HepG2 (cell line): ENCODE results near the gene PIWIL4. TPM values are rescaled to one million over a fixed set of nuclear protein-coding genes. Genes with fewer than 3 reads are reported as not detected.

Experiments
- ATAC-seq: fragments of 200-7000 bp; cut with Tn5 transposase; 3 replicates; pipeline ENCODE4 v1.9.1; 2020; ENCODE audit warnings: mild to moderate bottlenecking, moderate library complexity
- BruUV-seq: library from RNA; stranded (reverse); fragments of 400-500 nt; replicated peaks from 2 replicates; lab custom pipeline; 2021; lab: Mats Ljungman, UMichigan
- CTCF ChIA-PET: fragments of 300-600 bp; formaldehyde crosslinking; extraction: SDS; loops from one replicate; lab custom pipeline; 2021; ENCODE audit warnings: low total read pairs, inconsistent platforms, low intra/inter-chr PET ratio; lab: Yijun Ruan, JAX
- POLR2A ChIA-PET: fragments of 350-600 bp; sonication (Branson Sonifier 250); formaldehyde crosslinking; loops from one replicate; lab custom pipeline; 2020; ENCODE audit warnings: antibody characterized with exemption, inconsistent platforms; lab: Yijun Ruan, JAX
- DNase-seq: peaks from one replicate; pipeline ENCODE4 v3.0.0-alpha.2; 2015; ENCODE audit warnings: low spot score
- FAIRE-seq: peaks from 3 replicates; lab custom pipeline; 2011; peaks lifted over from hg19 to GRCh38; lab: Jason Lieb, UNC
- H2AFZ ChIP-seq: one replicate; pipeline ENCODE4 v1.6.1; 2011; ENCODE audit warnings: low read length, inconsistent platforms
- H3K27ac ChIP-seq: fragments of 300-600 bp; 3 replicates; pipeline ENCODE4 v1.8.0; 2011; ENCODE audit warnings: mixed run types, mild to moderate bottlenecking, mixed read lengths, low read length, inconsistent platforms; ENCODE audit not compliant: insufficient read depth; ENCODE audit errors: extremely low read length
- H3K27me3 ChIP-seq, 2 experiments: fragments of 200-600 bp in 1 of 2; 2 replicates in 1 of 2; 3 replicates in 1 of 2; pipeline versions ENCODE4 v1.6.0 to v1.8.0; 2011; ENCODE audit warnings: low read length in 2 of 2, mild to moderate bottlenecking in 2 of 2, moderate library complexity in 2 of 2, inconsistent platforms in 1 of 2; ENCODE audit not compliant: insufficient read depth in 2 of 2, control insufficient read depth in 1 of 2
- H3K36me3 ChIP-seq, 2 experiments: fragments of 200-600 bp in 1 of 2; replicated peaks in 1 of 2; 2 replicates in 1 of 2; 3 replicates in 1 of 2; pipeline versions ENCODE4 v1.5.1 to v1.8.0; 2011; ENCODE audit warnings: low read length in 2 of 2, inconsistent platforms in 1 of 2; ENCODE audit not compliant: insufficient read depth in 2 of 2, control insufficient read depth in 1 of 2
- H3K4me1 ChIP-seq: 2 replicates; pipeline ENCODE4 v1.5.1; 2012; ENCODE audit warnings: low read length, inconsistent platforms; ENCODE audit not compliant: insufficient read depth
- H3K4me2 ChIP-seq: 2 replicates; pipeline ENCODE4 v1.6.0; 2011; ENCODE audit warnings: low read depth, low read length, inconsistent platforms
- H3K4me3 ChIP-seq, 3 experiments: fragments of 200-600 bp in 1 of 3; sonication (generic), shearing (Covaris generic) in 1 of 3; replicated peaks in 1 of 3; 2 replicates each; pipeline ENCODE4 v1.5.1; 2011 to 2016; ENCODE audit warnings: low read length in 3 of 3, inconsistent platforms in 2 of 3, low read depth in 2 of 3, mild to moderate bottlenecking in 2 of 3, control low read depth in 1 of 3, mixed read lengths in 1 of 3; ENCODE audit not compliant: insufficient read depth in 1 of 3
- H3K79me2 ChIP-seq: one replicate; pipeline ENCODE4 v1.6.1; 2011; ENCODE audit warnings: low read length, inconsistent platforms; ENCODE audit not compliant: insufficient read depth
- H3K9ac ChIP-seq: 2 replicates; pipeline ENCODE4 v1.6.0; 2011; ENCODE audit warnings: mild to moderate bottlenecking, low read depth, low read length, inconsistent platforms; ENCODE audit not compliant: insufficient read depth
- H3K9me3 ChIP-seq: 2 replicates; pipeline ENCODE4 v1.5.1; 2012; ENCODE audit warnings: mild to moderate bottlenecking, low read length
- H4K20me1 ChIP-seq: 2 replicates; pipeline ENCODE4 v1.6.0; 2011; ENCODE audit warnings: inconsistent platforms, mild to moderate bottlenecking, low read length, moderate library complexity; ENCODE audit not compliant: insufficient read depth
- ATF3 ChIP-seq: sonication (generic); formaldehyde crosslinking; IDR thresholded peaks from 2 replicates; pipeline ENCODE4 v1.4.0; 2020; ENCODE audit warnings: missing genetic modification reagents
- KDM6A ChIP-seq: IDR thresholded peaks from 2 replicates; pipeline ENCODE4 v1.6.1; 2016; ENCODE audit warnings: low read depth
- KLF11 ChIP-seq: IDR thresholded peaks from 2 replicates; pipeline ENCODE4 v1.6.1; 2016; ENCODE audit warnings: missing compliant biosample characterization
- MLLT10 ChIP-seq: sonication (generic); formaldehyde crosslinking; IDR thresholded peaks from 2 replicates; pipeline ENCODE4 v1.4.0; 2020; ENCODE audit warnings: missing genetic modification reagents
- PHB2 ChIP-seq: fragments of 450-650 bp; IDR thresholded peaks from 2 replicates; pipeline ENCODE4 v1.6.1; 2018; ENCODE audit not compliant: partially characterized antibody
- PITX1 ChIP-seq: sonication (generic); formaldehyde crosslinking; IDR thresholded peaks from 2 replicates; pipeline ENCODE4 v1.5.1; 2020; ENCODE audit warnings: mild to moderate bottlenecking, missing genetic modification reagents
- SKIL ChIP-seq: sonication (generic); formaldehyde crosslinking; IDR thresholded peaks from 2 replicates; pipeline ENCODE4 v1.8.0; 2022; ENCODE audit warnings: missing genetic modification reagents, mild to moderate bottlenecking, moderate library complexity, borderline replicate concordance
- TBP ChIP-seq: sonication (generic); formaldehyde crosslinking; IDR thresholded peaks from 2 replicates; pipeline ENCODE4 v1.5.0; 2020; ENCODE audit warnings: missing genetic modification reagents
- ZNF460 ChIP-seq: sonication (generic); formaldehyde crosslinking; IDR thresholded peaks from 2 replicates; pipeline ENCODE4 v1.5.1; 2020; ENCODE audit warnings: missing genetic modification reagents, mild to moderate bottlenecking, borderline replicate concordance
- ZNF598 ChIP-seq: sonication (generic); formaldehyde crosslinking; IDR thresholded peaks from 2 replicates; pipeline ENCODE4 v1.5.1; 2020; ENCODE audit warnings: mild to moderate bottlenecking, missing genetic modification reagents, borderline replicate concordance
- ZSCAN12 ChIP-seq: sonication (generic); formaldehyde crosslinking; IDR thresholded peaks from 2 replicates; pipeline ENCODE4 v1.9.0; 2021; ENCODE audit warnings: mild to moderate bottlenecking, missing genetic modification reagents
- ZSCAN21 ChIP-seq: sonication (generic); formaldehyde crosslinking; IDR thresholded peaks from 2 replicates; pipeline ENCODE4 v1.8.0; 2022; ENCODE audit warnings: mild to moderate bottlenecking, missing genetic modification reagents, moderate library complexity, borderline replicate concordance
- WGBS: methylation state at CpG from one replicate; pipeline ENCODE4 v1.1.6; 2017; ENCODE audit warnings: low lambda C conversion rate; 5-methylcytosine and 5-hydroxymethylcytosine counted together
- in situ Hi-C: cut with HindIII; loops from 2 replicates; pipeline ENCODE4 v1.10.0; 2017; ENCODE audit warnings: low pct_unique_long_range_greater_than_20kb; ENCODE audit not compliant: extremely low pct_ligation_motif_present
- intact Hi-C: fragments of 100-400 bp; cut with micrococcal nuclease; formaldehyde crosslinking; loops from one replicate; pipeline ENCODE4 v1.10.0; 2022; ENCODE audit not compliant: unreplicated experiment
- polyA plus RNA-seq, 8 experiments: library from polyadenylated mRNA; depleted of rRNA in 3 of 8; stranded (reverse) in 7 of 8; unstranded in 1 of 8; fragments of >200 nt; fragmentation: Illumina TruSeq in 4 of 8; extraction: Trizol in 4 of 8; gene quantifications; 2 replicates each; pipeline versions ENCODE4 v1.2.1 to v1.2.3, GENCODE V29; 2011 to 2016; ENCODE audit warnings: low read depth in 4 of 8, missing spikeins in 1 of 8, mixed read lengths in 1 of 8; ENCODE audit not compliant: insufficient read depth in 1 of 8
- total RNA-seq, 5 experiments: library from RNA; depleted of rRNA; stranded (reverse); fragments of >200 nt; fragmentation: Illumina TruSeq; extraction: Trizol; gene quantifications; 2 replicates each; pipeline ENCODE4 v1.2.3, GENCODE V29; 2016; ENCODE audit warnings: low read depth in 1 of 5
- TF ChIP-seq, protein P1 (sequence below): sonication (generic); formaldehyde crosslinking; IDR thresholded peaks from 2 replicates; pipeline ENCODE4 v1.5.0; 2020; ENCODE audit warnings: missing genetic modification reagents
- TF ChIP-seq, protein P2 (sequence below): sonication (generic); formaldehyde crosslinking; IDR thresholded peaks from 2 replicates; pipeline ENCODE4 v1.4.0; 2020; ENCODE audit warnings: mild to moderate bottlenecking, missing genetic modification reagents, borderline replicate concordance
- TF ChIP-seq, protein P3 (sequence below): sonication (generic); formaldehyde crosslinking; IDR thresholded peaks from 2 replicates; pipeline ENCODE4 v1.5.1; 2020; ENCODE audit warnings: mild to moderate bottlenecking, missing genetic modification reagents

The PIWIL4 gene
- total and polyA plus RNA-seq, 2 of the 13 experiments (the other 11 are each of a cell fraction or from before 2014, with no cell fraction given): 0.08 TPM; not detected in 1

DNA sequence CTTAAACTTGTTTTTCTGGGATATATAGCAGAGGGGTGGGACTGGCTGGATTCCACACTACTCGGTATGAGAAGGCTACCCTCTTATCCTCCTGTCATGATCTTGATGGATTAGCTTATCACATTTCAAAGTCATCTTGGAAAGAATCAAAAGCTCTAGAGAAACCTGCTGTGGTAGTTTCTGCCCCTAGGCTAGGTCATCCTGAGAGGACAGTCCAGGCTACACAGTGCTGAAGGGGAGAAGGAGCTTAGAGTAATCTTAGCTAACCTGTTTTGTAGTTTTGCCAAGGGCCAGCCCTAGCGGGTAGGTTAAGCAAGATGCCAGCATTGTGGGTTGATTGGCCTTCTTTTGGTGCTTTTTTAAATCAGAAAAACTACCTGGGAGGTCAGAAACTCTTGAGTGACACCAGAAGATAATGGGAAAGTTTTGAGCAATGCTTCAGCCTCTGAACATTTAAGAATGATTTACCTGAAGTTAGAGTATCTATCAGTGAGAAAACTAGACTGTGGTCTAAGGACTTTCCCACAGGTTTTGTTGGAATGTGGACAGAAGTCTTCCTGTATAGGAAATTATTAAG lies 21.3 kb downstream of the PIWIL4 start:
- ATAC-seq: no peak
- Histone ChIP-seq H3K4me3 (no peak overlapping the region), H3K9ac (no peak overlapping the region), H4K20me1 (no peaks in the 10 kb centered on the region), H3K36me3 (no peaks in the 10 kb centered on the region), H3K79me2 (no peaks in the 10 kb centered on the region), H3K4me1 (no peaks in the 10 kb centered on the region), H3K27me3 (peaks cover 1 to 7% of the 10 kb centered on the region in 2 experiments; a peak in 2 of 5 replicates), H3K4me2 (no peak overlapping the region), H2AFZ (no peak overlapping the region), H3K9me3 (no peaks in the 10 kb centered on the region), H3K27ac (no peak overlapping the region)
- BruUV-seq: no TSS peak
- intact Hi-C loops: no loop called here
- POLR2A ChIA-PET: no interaction called here
- in situ Hi-C loops: no loop called here
- CTCF ChIA-PET: no interaction called here
- no peak for FAIRE-seq
- DNase-seq: no peak
- WGBS: 4% methylated on average over 2 of the region's 2 CpGs
- no peak for TF ChIP-seq PHB2
- TF ChIP-seq KLF11: no peak
- TF ChIP-seq ZNF598: no peak
- TF ChIP-seq ZSCAN21 (CRISPR knock-in tag): no peak
- TF ChIP-seq ZNF460 (CRISPR knock-in tag): no peak
- TF ChIP-seq, protein P1, sequence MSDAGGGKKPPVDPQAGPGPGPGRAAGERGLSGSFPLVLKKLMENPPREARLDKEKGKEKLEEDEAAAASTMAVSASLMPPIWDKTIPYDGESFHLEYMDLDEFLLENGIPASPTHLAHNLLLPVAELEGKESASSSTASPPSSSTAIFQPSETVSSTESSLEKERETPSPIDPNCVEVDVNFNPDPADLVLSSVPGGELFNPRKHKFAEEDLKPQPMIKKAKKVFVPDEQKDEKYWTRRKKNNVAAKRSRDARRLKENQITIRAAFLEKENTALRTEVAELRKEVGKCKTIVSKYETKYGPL: no peak
- TF ChIP-seq ATF3: no peak
- TF ChIP-seq ZSCAN12 (CRISPR knock-in tag): no peak
- TF ChIP-seq KDM6A (CRISPR knock-in tag): no peak
- TF ChIP-seq SKIL (CRISPR knock-in tag): no peak
- TF ChIP-seq, protein P2, sequence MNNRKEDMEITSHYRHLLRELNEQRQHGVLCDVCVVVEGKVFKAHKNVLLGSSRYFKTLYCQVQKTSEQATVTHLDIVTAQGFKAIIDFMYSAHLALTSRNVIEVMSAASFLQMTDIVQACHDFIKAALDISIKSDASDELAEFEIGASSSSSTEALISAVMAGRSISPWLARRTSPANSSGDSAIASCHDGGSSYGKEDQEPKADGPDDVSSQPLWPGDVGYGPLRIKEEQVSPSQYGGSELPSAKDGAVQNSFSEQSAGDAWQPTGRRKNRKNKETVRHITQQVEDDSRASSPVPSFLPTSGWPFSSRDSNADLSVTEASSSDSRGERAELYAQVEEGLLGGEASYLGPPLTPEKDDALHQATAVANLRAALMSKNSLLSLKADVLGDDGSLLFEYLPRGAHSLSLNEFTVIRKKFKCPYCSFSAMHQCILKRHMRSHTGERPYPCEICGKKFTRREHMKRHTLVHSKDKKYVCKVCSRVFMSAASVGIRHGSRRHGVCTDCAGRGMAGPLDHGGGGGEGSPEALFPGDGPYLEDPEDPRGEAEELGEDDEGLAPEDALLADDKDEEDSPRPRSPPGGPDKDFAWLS (CRISPR knock-in tag): no peak
- TF ChIP-seq, protein P3, sequence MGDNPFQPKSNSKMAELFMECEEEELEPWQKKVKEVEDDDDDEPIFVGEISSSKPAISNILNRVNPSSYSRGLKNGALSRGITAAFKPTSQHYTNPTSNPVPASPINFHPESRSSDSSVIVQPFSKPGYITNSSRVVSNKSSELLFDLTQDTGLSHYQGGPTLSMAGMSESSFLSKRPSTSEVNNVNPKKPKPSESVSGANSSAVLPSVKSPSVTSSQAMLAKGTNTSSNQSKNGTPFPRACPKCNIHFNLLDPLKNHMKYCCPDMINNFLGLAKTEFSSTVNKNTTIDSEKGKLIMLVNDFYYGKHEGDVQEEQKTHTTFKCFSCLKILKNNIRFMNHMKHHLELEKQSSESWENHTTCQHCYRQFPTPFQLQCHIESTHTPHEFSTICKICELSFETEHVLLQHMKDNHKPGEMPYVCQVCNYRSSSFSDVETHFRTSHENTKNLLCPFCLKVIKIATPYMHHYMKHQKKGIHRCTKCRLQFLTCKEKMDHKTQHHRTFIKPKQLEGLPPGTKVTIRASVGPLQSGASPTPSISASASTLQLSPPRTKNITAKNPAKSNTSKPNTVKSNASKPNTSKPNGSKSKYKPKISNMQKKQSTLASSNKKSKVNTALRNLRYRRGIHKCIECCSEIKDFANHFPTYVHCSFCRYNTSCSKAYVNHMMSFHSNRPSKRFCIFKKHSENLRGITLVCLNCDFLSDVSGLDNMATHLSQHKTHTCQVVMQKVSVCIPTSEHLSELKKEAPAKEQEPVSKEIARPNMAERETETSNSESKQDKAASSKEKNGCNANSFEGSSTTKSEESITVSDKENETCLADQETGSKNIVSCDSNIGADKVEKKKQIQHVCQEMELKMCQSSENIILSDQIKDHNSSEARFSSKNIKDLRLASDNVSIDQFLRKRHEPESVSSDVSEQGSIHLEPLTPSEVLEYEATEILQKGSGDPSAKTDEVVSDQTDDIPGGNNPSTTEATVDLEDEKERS (CRISPR knock-in tag): no peak
- TF ChIP-seq PITX1 (CRISPR knock-in tag): no peak
- no peak for TF ChIP-seq MLLT10
- no peak for TF ChIP-seq TBP
